HCT116 (cell line): ENCODE results near the gene MVB12A. TPM values are rescaled to one million over a fixed set of nuclear protein-coding genes. Genes with fewer than 3 reads are reported as not detected.

Experiments used
- ATAC-seq: fragments of 200-7000 bp; cut with Tn5 transposase; 2 replicates; pipeline ENCODE4 v1.9.1; 2020; ENCODE audit warnings: mild to moderate bottlenecking, moderate library complexity
- BruUV-seq: library from RNA; stranded (reverse); fragments of 400-500 nt; replicated peaks from 2 replicates; lab custom pipeline; 2021; lab: Mats Ljungman, UMichigan
- CTCF ChIA-PET: fragments of 300-600 bp; sonication (Branson Sonifier 250); formaldehyde crosslinking; loops from one replicate; lab custom pipeline; 2021; ENCODE audit warnings: antibody characterized with exemption; lab: Charles Lee
- POLR2A ChIA-PET: fragments of 300-600, 350-600 bp; sonication (Branson Sonifier 250); formaldehyde crosslinking; loops from one replicate; lab custom pipeline; 2021; ENCODE audit warnings: antibody characterized with exemption; lab: Charles Lee
- RAD21 ChIA-PET, 2 experiments: fragments of 300-600 bp; sonication (Branson Sonifier 250); formaldehyde crosslinking; loops; one replicate each; lab custom pipeline; 2023; ENCODE audit warnings: low total read pairs in 2 of 2; ENCODE audit not compliant: uncharacterized antibody in 2 of 2, unreplicated experiment in 2 of 2, low non-redundant PET in 1 of 2; lab: Charles Lee
- DNase-seq: peaks from one replicate; pipeline ENCODE4 v3.0.0-alpha.2; 2010; ENCODE audit warnings: low read depth, low spot score
- H2AFZ ChIP-seq: fragments of 200-600 bp; shearing (Covaris generic), sonication (generic); 2 replicates; pipeline ENCODE4 v1.6.1; 2017; ENCODE audit warnings: low read depth, mixed run types, mixed read lengths, antibody characterized with exemption, low read length; ENCODE audit not compliant: poor library complexity, severe bottlenecking
- H3K27ac ChIP-seq: 2 replicates; pipeline ENCODE4 v1.5.1; 2012; ENCODE audit warnings: low read depth, low read length
- H3K27me3 ChIP-seq: fragments of 200-600 bp; sonication (generic); 2 replicates; pipeline ENCODE4 v1.6.1; 2016; ENCODE audit warnings: mixed run types, low read length, mixed read lengths; ENCODE audit not compliant: insufficient read depth
- H3K36me3 ChIP-seq, 2 experiments: fragments of 200-500 bp in 1 of 2; fragments of 200-600 bp in 1 of 2; sonication (Bioruptor generic) in 1 of 2; sonication (generic) in 1 of 2; 2 replicates each; pipeline versions ENCODE4 v1.5.1 to v1.6.1; 2014 to 2016; ENCODE audit warnings: low read length in 2 of 2, inconsistent platforms in 1 of 2, mixed read lengths in 1 of 2, mixed run types in 1 of 2; ENCODE audit not compliant: insufficient read depth in 2 of 2, control insufficient read depth in 1 of 2
- H3K4me1 ChIP-seq, 2 experiments: fragments of 200-600 bp in 1 of 2; sonication (generic) in 1 of 2; 2 replicates each; pipeline versions ENCODE4 v1.5.1 to v1.6.1; 2012 to 2017; ENCODE audit warnings: low read length in 2 of 2, inconsistent platforms in 1 of 2, mild to moderate bottlenecking in 1 of 2, mixed read lengths in 1 of 2, mixed run types in 1 of 2, moderate library complexity in 1 of 2; ENCODE audit not compliant: insufficient read depth in 2 of 2, control insufficient read depth in 1 of 2
- H3K4me2 ChIP-seq: fragments of 200-600 bp; sonication (generic); 2 replicates; pipeline ENCODE4 v1.6.1; 2017; ENCODE audit warnings: mixed run types, low read length, mixed read lengths
- H3K4me3 ChIP-seq, 2 experiments: fragments of 200-600 bp in 1 of 2; sonication (generic) in 1 of 2; replicated peaks in 1 of 2; 2 replicates each; pipeline ENCODE4 v1.5.1; 2011 to 2016; ENCODE audit warnings: low read length in 2 of 2, control low read depth in 1 of 2, low read depth in 1 of 2, mild to moderate bottlenecking in 1 of 2, mixed read lengths in 1 of 2, mixed run types in 1 of 2
- H3K79me2 ChIP-seq: fragments of 200-600 bp; sonication (generic); 2 replicates; pipeline ENCODE4 v1.6.1; 2017; ENCODE audit warnings: mild to moderate bottlenecking, mixed run types, low read length, moderate library complexity, mixed read lengths; ENCODE audit not compliant: insufficient read depth
- H3K9ac ChIP-seq: fragments of 200-600 bp; sonication (generic); 2 replicates; pipeline ENCODE4 v1.6.1; 2016; ENCODE audit warnings: low read length, mixed read lengths
- H3K9me2 ChIP-seq: fragments of 200-600 bp; sonication (generic), shearing (Covaris generic); 2 replicates; pipeline ENCODE4 v1.6.1; 2017; ENCODE audit warnings: mixed run types, mild to moderate bottlenecking, moderate library complexity; ENCODE audit not compliant: insufficient read depth
- H3K9me3 ChIP-seq, 2 experiments: fragments of 200-500 bp in 1 of 2; fragments of 200-600 bp in 1 of 2; sonication (Bioruptor generic) in 1 of 2; sonication (generic) in 1 of 2; 2 replicates each; pipeline ENCODE4 v1.6.1; 2014 to 2017; ENCODE audit warnings: low read length in 2 of 2, mixed read lengths in 2 of 2, inconsistent platforms in 1 of 2, low read depth in 1 of 2, mild to moderate bottlenecking in 1 of 2, mixed run types in 1 of 2, moderate library complexity in 1 of 2; ENCODE audit not compliant: control insufficient read depth in 1 of 2, insufficient read depth in 1 of 2
- H4K20me1 ChIP-seq: fragments of 200-600 bp; sonication (generic), shearing (Covaris generic); 2 replicates; pipeline ENCODE4 v1.6.1; 2017; ENCODE audit warnings: mixed run types, mild to moderate bottlenecking, moderate library complexity; ENCODE audit not compliant: insufficient read depth
- CBX3 ChIP-seq: IDR thresholded peaks from 2 replicates; pipeline ENCODE4 v1.6.1; 2012; ENCODE audit warnings: low read depth
- CEBPB ChIP-seq: IDR thresholded peaks from 2 replicates; pipeline ENCODE4 v1.6.1; 2012; ENCODE audit warnings: low read depth
- EGR1 ChIP-seq: IDR thresholded peaks from 2 replicates; pipeline ENCODE4 v1.6.1; 2012; ENCODE audit warnings: low read depth
- ELF1 ChIP-seq: IDR thresholded peaks from 2 replicates; pipeline ENCODE4 v1.6.1; 2012; ENCODE audit warnings: low read depth, borderline replicate concordance
- EZH2phosphoT487 ChIP-seq: fragments of 200-600 bp; IDR thresholded peaks from 2 replicates; pipeline ENCODE4 v1.6.1; 2018; ENCODE audit warnings: antibody characterized with exemption, borderline replicate concordance
- FOSL1 ChIP-seq: IDR thresholded peaks from 2 replicates; pipeline ENCODE4 v1.6.1; 2012; ENCODE audit warnings: low read depth
- JUND ChIP-seq: IDR thresholded peaks from 2 replicates; pipeline ENCODE4 v1.6.1; 2012
- POLR2AphosphoS5 ChIP-seq: IDR thresholded peaks from 2 replicates; pipeline ENCODE4 v1.6.1; 2011; ENCODE audit warnings: mild to moderate bottlenecking, low read depth, low read length, moderate library complexity
- SP1 ChIP-seq: IDR thresholded peaks from 2 replicates; pipeline ENCODE4 v1.6.1; 2012; ENCODE audit warnings: low read depth
- SRF ChIP-seq: IDR thresholded peaks from 2 replicates; pipeline ENCODE4 v1.6.1; 2012; ENCODE audit warnings: low read depth
- TCF7L2 ChIP-seq: IDR thresholded peaks from 2 replicates; pipeline ENCODE4 v1.7.0; 2011; ENCODE audit warnings: borderline replicate concordance, inconsistent platforms; ENCODE audit not compliant: insufficient read depth, insufficient read length; ENCODE audit errors: extremely low read depth
- YY1 ChIP-seq: IDR thresholded peaks from 2 replicates; pipeline ENCODE4 v1.6.1; 2011; ENCODE audit warnings: low read length, low read depth, moderate library complexity, mild to moderate bottlenecking; ENCODE audit not compliant: insufficient replicate concordance; ENCODE audit errors: extremely low read depth
- ZFX ChIP-seq: fragments of 450-650 bp; IDR thresholded peaks from 2 replicates; pipeline ENCODE4 v1.6.1; 2017
- ZNF274 ChIP-seq: fragments of 200-500 bp; sonication (Bioruptor generic); IDR thresholded peaks from 2 replicates; pipeline ENCODE4 v1.6.1; 2014; ENCODE audit warnings: mild to moderate bottlenecking, low read depth, low read length, inconsistent platforms
- intact Hi-C: fragments of 100-400 bp; cut with micrococcal nuclease; formaldehyde crosslinking; loops from 2 replicates; pipeline ENCODE4 v1.10.0; 2022
- total RNA-seq: library from RNA; stranded (reverse); gene quantifications from one replicate; pipeline ENCODE4 v1.2.1, GENCODE V29; 2021; ENCODE audit not compliant: unreplicated experiment
- TF ChIP-seq, protein P1 (sequence below), 3 experiments: fragments of 200-600 bp in 1 of 3; sonication (generic) in 1 of 3; IDR thresholded peaks in 2 of 3; conservative IDR thresholded peaks in 1 of 3; 2 replicates each; pipeline ENCODE4 v1.5.1; 2012 to 2017; ENCODE audit warnings: low read depth in 2 of 3, low read length in 2 of 3, antibody characterized with exemption in 1 of 3, borderline replicate concordance in 1 of 3, control low read depth in 1 of 3, mild to moderate bottlenecking in 1 of 3, mixed read lengths in 1 of 3, mixed run types in 1 of 3, moderate library complexity in 1 of 3; ENCODE audit not compliant: insufficient read depth in 1 of 3
- TF ChIP-seq, protein P2 (sequence below): IDR thresholded peaks from 2 replicates; pipeline ENCODE4 v1.6.1; 2011; ENCODE audit warnings: mild to moderate bottlenecking, low read length, moderate library complexity; ENCODE audit not compliant: insufficient replicate concordance; ENCODE audit errors: extremely low read depth
- TF ChIP-seq, protein P3 (sequence below): IDR thresholded peaks from 2 replicates; pipeline ENCODE4 v1.6.1; 2012; ENCODE audit warnings: low read depth
- TF ChIP-seq, protein P4 (sequence below): IDR thresholded peaks from 2 replicates; pipeline ENCODE4 v1.6.1; 2012
- TF ChIP-seq, protein P5 (sequence below): IDR thresholded peaks from 2 replicates; pipeline ENCODE4 v1.6.1; 2012

MVB12A gene
- total RNA-seq, 1 experiment from 2014 or later: 91.7 TPM

DNA sequence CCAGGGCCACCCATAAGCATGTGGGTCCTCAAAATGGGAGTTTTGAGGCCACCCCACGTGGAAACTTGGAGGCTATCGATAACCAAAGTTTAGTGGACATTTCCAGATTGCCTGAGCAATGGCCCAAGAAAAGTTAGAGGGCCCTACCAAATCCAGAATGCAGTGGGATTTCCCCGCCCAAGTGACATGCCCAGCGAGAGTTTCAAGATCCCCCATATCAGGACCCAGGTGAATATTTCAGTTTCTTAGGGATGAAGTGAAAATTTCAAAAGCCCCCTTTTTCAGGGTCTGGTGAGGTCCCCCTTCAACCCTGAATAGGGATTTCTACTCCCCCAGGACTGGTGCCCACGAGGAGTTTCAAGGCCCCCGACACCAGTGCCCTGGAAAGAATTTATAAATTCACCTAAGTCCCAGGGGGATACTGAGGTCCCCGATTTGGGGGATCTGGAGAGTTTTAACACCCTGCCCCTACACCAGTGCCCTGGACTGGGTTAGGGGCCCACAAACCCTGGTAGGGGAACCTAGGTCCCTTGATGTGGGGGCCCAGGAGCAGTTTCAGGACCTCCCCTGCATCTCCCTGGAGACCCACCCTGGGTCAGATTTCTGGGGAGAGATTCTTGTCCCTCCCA is 15.1 kb upstream of the MVB12A start:
- Histone ChIP-seq H3K27ac (no peak overlapping the region), H2AFZ (no peak overlapping the region), H3K4me3 (no peak overlapping the region), H3K27me3 (no peaks in the 10 kb centered on the region), H4K20me1 (no peaks in the 10 kb centered on the region), H3K36me3 (no peaks in the 10 kb centered on the region), H3K9ac (no peak overlapping the region), H3K4me2 (no peak overlapping the region), H3K9me2 (no peaks in the 10 kb centered on the region), H3K4me1 (peaks cover 4 to 32% of the 10 kb centered on the region in 2 experiments; a peak in 3 of 4 replicates), H3K79me2 (no peaks in the 10 kb centered on the region)
- ChIA-PET CTCF (interaction anchor here (1.3 kb wide), 1 partner anchor 19 kb away, joined by 3 read pairs; no protein-coding TSS in a partner anchor), POLR2A (interaction anchor here (0.6 to 2.8 kb wide), 4 partner anchors 12 to 20 kb away, joined by 3 to 21 read pairs (median 3); partner anchors contain the start of gene MVB12A)
- DNase-seq: no peak
- intact Hi-C loops: no loop called here
- ATAC-seq: no peak
- TF ChIP-seq SRF (no peak), EZH2phosphoT487 (no peak), SP1 (no peak), POLR2AphosphoS5 (no peak), EGR1 (no peak), CEBPB (no peak), TCF7L2 (no peak), ZFX (no peak), JUND (no peak), ZNF274 (no peak), YY1 (no peak), FOSL1 (no peak), CBX3 (no peak), ELF1 (no peak)
- TF ChIP-seq, protein P1, sequence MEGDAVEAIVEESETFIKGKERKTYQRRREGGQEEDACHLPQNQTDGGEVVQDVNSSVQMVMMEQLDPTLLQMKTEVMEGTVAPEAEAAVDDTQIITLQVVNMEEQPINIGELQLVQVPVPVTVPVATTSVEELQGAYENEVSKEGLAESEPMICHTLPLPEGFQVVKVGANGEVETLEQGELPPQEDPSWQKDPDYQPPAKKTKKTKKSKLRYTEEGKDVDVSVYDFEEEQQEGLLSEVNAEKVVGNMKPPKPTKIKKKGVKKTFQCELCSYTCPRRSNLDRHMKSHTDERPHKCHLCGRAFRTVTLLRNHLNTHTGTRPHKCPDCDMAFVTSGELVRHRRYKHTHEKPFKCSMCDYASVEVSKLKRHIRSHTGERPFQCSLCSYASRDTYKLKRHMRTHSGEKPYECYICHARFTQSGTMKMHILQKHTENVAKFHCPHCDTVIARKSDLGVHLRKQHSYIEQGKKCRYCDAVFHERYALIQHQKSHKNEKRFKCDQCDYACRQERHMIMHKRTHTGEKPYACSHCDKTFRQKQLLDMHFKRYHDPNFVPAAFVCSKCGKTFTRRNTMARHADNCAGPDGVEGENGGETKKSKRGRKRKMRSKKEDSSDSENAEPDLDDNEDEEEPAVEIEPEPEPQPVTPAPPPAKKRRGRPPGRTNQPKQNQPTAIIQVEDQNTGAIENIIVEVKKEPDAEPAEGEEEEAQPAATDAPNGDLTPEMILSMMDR (IDR thresholded peaks at IDR 0.05 in 2 of 3, conservative IDR thresholded peaks at IDR 0.05 in 1 of 3; ENCODE audit: borderline replicate concordance in 1 of 3, insufficient read depth in 1 of 3, low read depth in 2 of 3, low read length in 2 of 3): no peak
- TF ChIP-seq, protein P2, sequence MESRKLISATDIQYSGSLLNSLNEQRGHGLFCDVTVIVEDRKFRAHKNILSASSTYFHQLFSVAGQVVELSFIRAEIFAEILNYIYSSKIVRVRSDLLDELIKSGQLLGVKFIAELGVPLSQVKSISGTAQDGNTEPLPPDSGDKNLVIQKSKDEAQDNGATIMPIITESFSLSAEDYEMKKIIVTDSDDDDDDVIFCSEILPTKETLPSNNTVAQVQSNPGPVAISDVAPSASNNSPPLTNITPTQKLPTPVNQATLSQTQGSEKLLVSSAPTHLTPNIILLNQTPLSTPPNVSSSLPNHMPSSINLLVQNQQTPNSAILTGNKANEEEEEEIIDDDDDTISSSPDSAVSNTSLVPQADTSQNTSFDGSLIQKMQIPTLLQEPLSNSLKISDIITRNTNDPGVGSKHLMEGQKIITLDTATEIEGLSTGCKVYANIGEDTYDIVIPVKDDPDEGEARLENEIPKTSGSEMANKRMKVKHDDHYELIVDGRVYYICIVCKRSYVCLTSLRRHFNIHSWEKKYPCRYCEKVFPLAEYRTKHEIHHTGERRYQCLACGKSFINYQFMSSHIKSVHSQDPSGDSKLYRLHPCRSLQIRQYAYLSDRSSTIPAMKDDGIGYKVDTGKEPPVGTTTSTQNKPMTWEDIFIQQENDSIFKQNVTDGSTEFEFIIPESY: no peak
- TF ChIP-seq, protein P3, sequence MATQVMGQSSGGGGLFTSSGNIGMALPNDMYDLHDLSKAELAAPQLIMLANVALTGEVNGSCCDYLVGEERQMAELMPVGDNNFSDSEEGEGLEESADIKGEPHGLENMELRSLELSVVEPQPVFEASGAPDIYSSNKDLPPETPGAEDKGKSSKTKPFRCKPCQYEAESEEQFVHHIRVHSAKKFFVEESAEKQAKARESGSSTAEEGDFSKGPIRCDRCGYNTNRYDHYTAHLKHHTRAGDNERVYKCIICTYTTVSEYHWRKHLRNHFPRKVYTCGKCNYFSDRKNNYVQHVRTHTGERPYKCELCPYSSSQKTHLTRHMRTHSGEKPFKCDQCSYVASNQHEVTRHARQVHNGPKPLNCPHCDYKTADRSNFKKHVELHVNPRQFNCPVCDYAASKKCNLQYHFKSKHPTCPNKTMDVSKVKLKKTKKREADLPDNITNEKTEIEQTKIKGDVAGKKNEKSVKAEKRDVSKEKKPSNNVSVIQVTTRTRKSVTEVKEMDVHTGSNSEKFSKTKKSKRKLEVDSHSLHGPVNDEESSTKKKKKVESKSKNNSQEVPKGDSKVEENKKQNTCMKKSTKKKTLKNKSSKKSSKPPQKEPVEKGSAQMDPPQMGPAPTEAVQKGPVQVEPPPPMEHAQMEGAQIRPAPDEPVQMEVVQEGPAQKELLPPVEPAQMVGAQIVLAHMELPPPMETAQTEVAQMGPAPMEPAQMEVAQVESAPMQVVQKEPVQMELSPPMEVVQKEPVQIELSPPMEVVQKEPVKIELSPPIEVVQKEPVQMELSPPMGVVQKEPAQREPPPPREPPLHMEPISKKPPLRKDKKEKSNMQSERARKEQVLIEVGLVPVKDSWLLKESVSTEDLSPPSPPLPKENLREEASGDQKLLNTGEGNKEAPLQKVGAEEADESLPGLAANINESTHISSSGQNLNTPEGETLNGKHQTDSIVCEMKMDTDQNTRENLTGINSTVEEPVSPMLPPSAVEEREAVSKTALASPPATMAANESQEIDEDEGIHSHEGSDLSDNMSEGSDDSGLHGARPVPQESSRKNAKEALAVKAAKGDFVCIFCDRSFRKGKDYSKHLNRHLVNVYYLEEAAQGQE: no peak
- TF ChIP-seq, protein P4, sequence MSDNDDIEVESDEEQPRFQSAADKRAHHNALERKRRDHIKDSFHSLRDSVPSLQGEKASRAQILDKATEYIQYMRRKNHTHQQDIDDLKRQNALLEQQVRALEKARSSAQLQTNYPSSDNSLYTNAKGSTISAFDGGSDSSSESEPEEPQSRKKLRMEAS: no peak
- TF ChIP-seq, protein P5, sequence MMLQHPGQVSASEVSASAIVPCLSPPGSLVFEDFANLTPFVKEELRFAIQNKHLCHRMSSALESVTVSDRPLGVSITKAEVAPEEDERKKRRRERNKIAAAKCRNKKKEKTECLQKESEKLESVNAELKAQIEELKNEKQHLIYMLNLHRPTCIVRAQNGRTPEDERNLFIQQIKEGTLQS: no peak
- TF ChIP-seq, all 23 proteins: peak for 0
- no TSS peak for BruUV-seq
- no peaks in the 10 kb centered on the region for H3K9me3 ChIP-seq
- RAD21 ChIA-PET: interaction anchor here in 1 of 2 experiments (0.6 kb wide), 1 partner anchor 34 kb away, joined by 4 read pairs; no protein-coding TSS in a partner anchor
